Measurements from ENCODE around the gene LCN6.
"Not testable (repeated sequence)": the region's sequence is repeated elsewhere in the genome, so short reads cannot be mapped to it uniquely, and the experiment has no call there.

The LCN6 gene

GRCh38 chr9:136748201-136748600 lies at the start of gene LCN6:
Gene LCN6 (minus strand): TSS chr9:136748525. CDS start chr9:136748483, 42 bp downstream.
- DNase-seq, result no peak

DNA sequence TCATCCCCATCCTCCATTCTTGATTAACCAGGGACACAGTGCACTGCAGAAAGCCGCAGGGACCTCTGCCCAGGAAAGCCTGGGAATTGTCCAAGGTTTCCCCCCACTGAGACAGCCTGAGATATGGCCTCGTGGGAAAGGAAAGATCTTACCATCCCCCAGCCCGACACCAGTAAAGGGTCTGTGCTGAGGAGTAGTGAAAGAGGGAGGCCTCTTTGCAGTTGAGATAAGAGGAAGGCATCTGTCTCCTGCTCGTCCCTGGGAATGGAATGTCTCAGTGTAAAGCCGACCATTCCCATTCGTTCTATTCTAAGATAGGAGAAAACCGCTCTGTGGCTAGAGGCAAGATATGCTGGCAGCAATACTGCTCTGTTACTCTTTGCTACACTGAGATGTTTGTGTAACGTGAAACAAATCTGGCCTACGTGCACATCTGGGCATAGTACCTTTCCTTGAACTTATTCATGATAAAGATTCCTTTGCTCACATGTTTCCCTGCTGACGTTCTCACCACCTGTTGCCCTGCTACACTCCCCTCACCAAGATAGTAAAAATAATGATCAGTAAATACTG lies 48.5 kb upstream of the LCN6 start:
- DNase-seq, result not testable (repeated sequence)

- DNase-seq, result no peak
Measured at GRCh38 chr9:136796238-136796774, 48.0 kb upstream of the LCN6 start, which contains the start of gene CCDC183. Gene CCDC183 (plus strand): TSS chr9:136796338. CDS start chr9:136796398, 60 bp downstream.

- no peak for DNase-seq
Measured at GRCh38 chr9:136795000-136795348, 46.6 kb upstream of the LCN6 start.

GRCh38 chr9:136794281-136794999 lies 46.1 kb upstream of the LCN6 start:
- no peak for DNase-seq

GRCh38 chr9:136793086-136793946 lies 45.0 kb upstream of the LCN6 start:
- DNase-seq, result no peak

DNA sequence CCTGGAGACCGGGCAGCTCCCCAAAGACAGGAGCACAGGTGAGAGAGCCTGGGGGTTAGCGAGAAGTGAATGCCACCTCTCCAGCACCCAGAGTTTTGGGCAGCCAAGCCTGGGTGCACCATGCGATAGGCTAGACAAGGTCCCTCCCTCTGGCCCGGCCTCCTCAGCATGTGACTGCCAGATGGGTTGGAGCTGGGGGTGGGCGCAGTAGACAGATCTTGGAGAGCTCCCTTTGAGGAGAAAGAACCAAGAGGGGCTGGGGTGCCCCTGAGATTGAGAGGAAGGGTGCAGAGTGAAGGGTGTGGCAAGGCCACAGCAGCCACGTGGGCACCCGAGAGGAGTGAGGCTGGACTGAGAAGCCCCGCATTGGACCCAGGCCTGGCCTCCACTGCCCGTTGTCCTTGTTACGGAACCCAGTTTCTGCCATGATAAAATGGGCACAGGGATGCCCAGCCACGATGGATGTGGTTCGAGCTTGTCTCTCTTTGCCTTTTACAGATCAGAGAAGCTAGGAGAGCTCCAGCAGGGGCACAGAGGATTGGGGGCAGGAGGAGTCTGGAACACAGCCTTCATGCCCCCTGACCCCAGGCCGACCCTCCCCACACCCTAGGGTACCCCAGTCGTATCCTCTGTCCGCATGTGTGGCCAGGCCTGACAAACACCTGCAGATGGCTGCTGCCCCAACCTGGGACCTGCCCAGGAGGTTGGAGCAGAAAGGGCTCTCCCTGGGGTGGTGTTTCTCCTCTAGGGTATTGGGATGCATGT lies 44.2 kb upstream of the LCN6 start:
- DNase-seq, result no peak

- DNase-seq, result peak; percentile 62
Measured at GRCh38 chr9:136791516-136792276, 43.4 kb upstream of the LCN6 start.

- DNase-seq, result peak; percentile 100
Measured at GRCh38 chr9:136790640-136791515, 42.6 kb upstream of the LCN6 start, which contains the start of gene TMEM141. Gene TMEM141 (plus strand): TSS chr9:136791344. CDS start chr9:136791371, 27 bp downstream.

- no peak for DNase-seq
Measured at GRCh38 chr9:136789523-136789937, 41.2 kb upstream of the LCN6 start.

DNA sequence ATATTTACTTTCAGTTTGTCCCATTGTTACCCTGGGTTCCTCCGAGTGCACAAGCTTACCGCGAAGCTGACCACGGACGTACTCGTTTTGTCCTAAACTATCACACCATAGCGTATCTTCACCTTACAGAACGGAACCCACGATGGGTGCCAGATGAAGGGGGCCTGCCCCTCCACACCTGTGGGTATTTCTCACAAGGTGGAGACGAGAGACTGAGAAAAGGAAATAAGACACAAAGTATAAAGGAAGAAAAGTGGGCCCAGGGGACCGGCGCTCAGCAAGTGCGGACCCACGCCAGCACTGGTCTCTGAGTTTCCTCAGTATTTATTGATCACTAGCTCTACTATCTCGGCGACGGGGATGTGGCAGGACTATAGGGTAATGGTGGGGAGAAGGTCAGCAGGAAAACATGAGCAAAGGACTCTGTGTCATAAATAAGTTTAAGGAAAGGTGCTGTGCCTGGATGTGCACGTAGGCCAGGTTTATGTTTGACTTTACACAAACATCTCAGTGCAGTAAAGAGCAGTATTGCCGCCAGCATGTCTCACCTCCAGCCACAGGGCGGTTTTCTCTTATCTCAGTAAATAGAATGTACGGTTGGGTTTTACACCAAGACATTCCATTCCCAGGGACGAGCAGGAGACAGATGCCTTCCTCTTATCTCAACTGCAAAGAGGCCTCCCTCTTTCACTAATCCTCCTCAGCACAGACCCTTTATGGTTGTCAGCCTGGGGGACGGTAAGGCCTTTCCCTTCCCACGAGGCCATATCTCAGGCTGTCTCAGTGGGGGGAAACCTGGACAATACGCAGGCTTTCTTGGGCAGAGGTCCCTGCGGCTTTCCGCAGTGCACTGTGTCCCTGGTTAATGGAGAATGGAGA lies 40.6 kb upstream of the LCN6 start:
- DNase-seq, result not testable (repeated sequence)

GRCh38 chr9:136787690-136788400 lies 39.5 kb upstream of the LCN6 start:
- peak; percentile 80 for DNase-seq

DNA sequence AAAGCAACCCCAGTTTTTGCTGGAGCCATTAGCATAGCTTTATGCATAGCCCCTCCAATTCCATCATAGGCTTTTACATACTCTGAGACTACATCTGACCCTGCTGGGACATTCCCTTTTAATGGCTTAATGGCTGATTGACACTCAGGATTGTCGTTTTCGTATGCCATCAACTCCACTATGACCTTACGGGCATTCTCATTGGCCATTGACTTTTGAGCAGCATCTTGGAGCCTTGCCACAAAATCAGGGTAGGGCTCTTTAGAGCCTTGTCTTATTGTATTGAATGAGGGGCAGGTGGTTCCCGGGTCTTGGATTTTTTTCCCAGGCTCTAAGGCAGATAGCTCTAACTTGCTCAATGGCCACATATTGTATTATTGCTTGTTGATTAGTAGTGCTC lies 38.7 kb upstream of the LCN6 start:
- DNase-seq, result peak; percentile 39

- no peak for DNase-seq
Measured at GRCh38 chr9:136786451-136786850, 38.1 kb upstream of the LCN6 start.

GRCh38 chr9:136785565-136786355 lies 37.4 kb upstream of the LCN6 start:
- DNase-seq, result not testable (repeated sequence)

DNA sequence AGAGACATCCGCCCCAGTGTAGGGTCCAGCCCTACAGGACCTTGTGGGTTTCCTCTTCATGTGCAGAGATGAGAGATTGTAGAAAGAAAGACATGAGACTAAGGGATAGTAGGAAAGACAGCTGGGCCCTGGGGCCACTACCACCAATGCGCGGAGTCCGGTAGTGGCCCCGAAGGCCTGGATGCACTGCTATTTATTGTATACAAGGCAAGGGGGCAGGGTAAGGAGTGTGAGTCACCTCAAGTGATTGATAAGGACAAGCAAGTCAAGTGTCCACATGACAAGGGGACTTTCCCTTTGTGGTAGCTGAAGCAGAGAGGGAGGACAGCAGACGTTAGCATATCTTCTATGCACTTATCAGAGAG lies 36.7 kb upstream of the LCN6 start:
- no peak for DNase-seq

GRCh38 chr9:136784249-136784996 lies 36.1 kb upstream of the LCN6 start:
- peak; percentile 25 for DNase-seq

Measured in NCI-H345 (cell line).